Astrocyte of the cerebellum (primary cell): ENCODE results near the gene CLDN18.

Experiments used
- DNase-seq: peaks from one replicate; pipeline ENCODE4 v3.0.0-alpha.2; 2011; ENCODE audit warnings: low read depth
- H3K4me3 ChIP-seq: 2 replicates; pipeline ENCODE4 v1.5.1; 2011; ENCODE audit warnings: mild to moderate bottlenecking, low read depth, low read length, moderate library complexity
- CTCF ChIP-seq: IDR thresholded peaks from 2 replicates; pipeline ENCODE4 v1.5.1; 2012; ENCODE audit warnings: low read length, low read depth, moderate library complexity, mild to moderate bottlenecking; ENCODE audit errors: missing control alignments
- in situ Hi-C: cut with HindIII; loops from 2 replicates; pipeline ENCODE4 v1.10.0; 2017; ENCODE audit warnings: low sequenced_read_pairs

CLDN18 gene

GRCh38 chr3:138019281-138020069 is 9.5 kb downstream of the CLDN18 start:
- no peak for DNase-seq
- TF ChIP-seq CTCF = no peak
- in situ Hi-C loops = no loop called here
- no peak overlapping the region for H3K4me3 ChIP-seq

- in situ Hi-C loops = no loop called here
- no peak for DNase-seq
- no peak for TF ChIP-seq CTCF
- no peak overlapping the region for H3K4me3 ChIP-seq
These were observed 13.8 kb downstream of the CLDN18 start for GRCh38 chr3:138023754-138024153.

- no peak for TF ChIP-seq CTCF
- in situ Hi-C loops = no loop called here
- H3K4me3 ChIP-seq = no peak overlapping the region
- DNase-seq = no peak
These were observed 15.6 kb downstream of the CLDN18 start for GRCh38 chr3:138025553-138025952.

GRCh38 chr3:138027821-138028220 is 17.9 kb downstream of the CLDN18 start:
- DNase-seq = no peak
- in situ Hi-C loops = no loop called here
- no peak overlapping the region for H3K4me3 ChIP-seq
- TF ChIP-seq CTCF = no peak

GRCh38 chr3:138030734-138031280 is 20.8 kb downstream of the CLDN18 start:
- no peak overlapping the region for H3K4me3 ChIP-seq
- no peak for DNase-seq
- TF ChIP-seq CTCF = no peak
- in situ Hi-C loops = no loop called here

GRCh38 chr3:138031536-138031935 is 21.6 kb downstream of the CLDN18 start:
- TF ChIP-seq CTCF = no peak
- DNase-seq = no peak
- in situ Hi-C loops = no loop called here
- H3K4me3 ChIP-seq = no peak overlapping the region
